ENCODE measurements around the gene LAMC1.
"Not testable (repeated sequence)": the region's sequence is repeated elsewhere in the genome, so short reads cannot be mapped to it uniquely, and the experiment has no call there.

Gene LAMC1

DNA sequence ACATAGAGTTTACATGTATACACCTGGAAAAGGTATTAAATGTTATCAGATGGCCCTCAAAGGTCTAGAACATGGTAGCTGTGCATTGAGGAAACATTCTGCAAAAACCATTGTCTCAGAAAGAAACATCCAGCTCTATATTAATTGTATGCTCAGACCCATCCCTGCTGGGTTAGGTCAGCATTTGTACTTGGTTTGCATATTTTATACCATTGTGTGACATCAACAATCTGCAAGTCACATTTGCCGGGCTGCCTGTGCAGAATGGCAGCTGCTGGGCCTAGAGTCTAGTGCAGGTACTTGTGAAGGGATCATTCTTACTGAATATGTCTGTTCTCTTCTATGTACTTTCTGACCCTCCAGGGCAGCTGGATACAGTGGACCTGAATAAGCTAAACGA is 119.0 kb downstream of the LAMC1 start:
- TF ChIP-seq POLR2AphosphoS5 (IDR thresholded peaks at IDR 0.05; ENCODE audit: low read depth, low read length) = no peak
- TF ChIP-seq POLR2A (IDR thresholded peaks at IDR 0.05; ENCODE audit: low read depth, low read length) = no peak
- TF ChIP-seq TAF1 (IDR thresholded peaks at IDR 0.05; ENCODE audit: borderline replicate concordance, low read depth, low read length) = no peak
- no peak for DNase-seq (ENCODE audit: insufficient read length)
- no peak for FAIRE-seq

DNA sequence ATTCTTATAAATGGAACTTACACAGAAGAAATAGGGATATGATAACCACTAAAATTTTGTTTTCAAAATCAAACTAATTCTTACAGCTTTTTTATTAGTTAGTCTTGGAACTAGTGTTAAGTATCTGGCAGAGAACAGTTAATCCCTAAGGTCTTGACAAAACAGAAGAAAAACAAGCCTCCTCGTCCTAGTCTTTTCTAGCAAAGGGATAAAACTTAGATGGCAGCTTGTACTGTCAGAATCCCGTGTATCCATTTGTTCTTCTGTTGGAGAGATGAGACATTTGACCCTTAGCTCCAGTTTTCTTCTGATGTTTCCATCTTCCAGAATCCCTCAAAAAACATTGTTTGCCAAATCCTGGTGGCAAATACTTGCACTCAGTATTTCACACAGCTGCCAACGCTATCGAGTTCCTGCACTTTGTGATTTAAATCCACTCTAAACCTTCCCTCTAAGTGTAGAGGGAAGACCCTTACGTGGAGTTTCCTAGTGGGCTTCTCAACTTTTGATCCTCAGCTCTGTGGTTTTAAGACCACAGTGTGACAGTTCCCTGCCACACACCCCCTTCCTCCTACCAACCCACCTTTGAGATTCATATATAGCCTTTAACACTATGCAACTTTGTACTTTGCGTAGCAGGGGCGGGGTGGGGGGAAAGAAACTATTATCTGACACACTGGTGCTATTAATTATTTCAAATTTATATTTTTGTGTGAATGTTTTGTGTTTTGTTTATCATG is 120.5 kb downstream of the LAMC1 start:
- no peak for TF ChIP-seq POLR2A (IDR thresholded peaks at IDR 0.05; ENCODE audit: low read depth, low read length)
- TF ChIP-seq POLR2AphosphoS5 (IDR thresholded peaks at IDR 0.05; ENCODE audit: low read depth, low read length) = no peak
- TF ChIP-seq TAF1 (IDR thresholded peaks at IDR 0.05; ENCODE audit: borderline replicate concordance, low read depth, low read length) = no peak
- no peak for FAIRE-seq
- no peak for DNase-seq (ENCODE audit: insufficient read length)

GRCh38 chr1:183144752-183145151 is 121.5 kb downstream of the LAMC1 start:
- TF ChIP-seq POLR2AphosphoS5 (IDR thresholded peaks at IDR 0.05; ENCODE audit: low read depth, low read length) = no peak
- no peak for TF ChIP-seq POLR2A (IDR thresholded peaks at IDR 0.05; ENCODE audit: low read depth, low read length)
- TF ChIP-seq TAF1 (IDR thresholded peaks at IDR 0.05; ENCODE audit: borderline replicate concordance, low read depth, low read length) = no peak
- DNase-seq (ENCODE audit: insufficient read length) (no peak), FAIRE-seq (no peak)

DNA sequence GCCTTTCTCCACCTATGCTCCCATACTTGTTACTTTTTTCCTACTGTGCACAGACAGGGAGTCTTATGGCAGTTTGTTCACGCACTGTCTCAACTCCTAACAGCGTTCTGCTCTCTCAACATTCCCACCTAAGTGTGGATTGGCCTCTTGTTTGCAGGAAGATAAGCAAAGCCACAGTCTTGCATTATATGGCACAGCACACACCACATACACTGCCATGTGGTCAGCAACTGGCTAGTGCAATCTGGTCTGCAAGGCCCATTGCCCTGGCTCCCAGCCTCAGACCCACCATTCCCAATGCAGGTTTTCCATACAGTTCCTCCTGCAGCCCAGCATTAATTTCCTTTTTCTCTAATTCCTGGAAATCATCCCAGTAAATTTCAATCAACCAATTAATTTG is 124.5 kb downstream of the LAMC1 start:
- TF ChIP-seq TAF1 (IDR thresholded peaks at IDR 0.05; ENCODE audit: borderline replicate concordance, low read depth, low read length) = no peak
- no peak for TF ChIP-seq POLR2AphosphoS5 (IDR thresholded peaks at IDR 0.05; ENCODE audit: low read depth, low read length)
- FAIRE-seq = no peak
- no peak for DNase-seq (ENCODE audit: insufficient read length)

GRCh38 chr1:183148599-183148998 is 125.4 kb downstream of the LAMC1 start:
- no peak for FAIRE-seq
- TF ChIP-seq POLR2A (IDR thresholded peaks at IDR 0.05; ENCODE audit: low read depth, low read length) (no peak), TAF1 (IDR thresholded peaks at IDR 0.05; ENCODE audit: borderline replicate concordance, low read depth, low read length) (no peak), POLR2AphosphoS5 (IDR thresholded peaks at IDR 0.05; ENCODE audit: low read depth, low read length) (no peak)
- no peak for DNase-seq (ENCODE audit: insufficient read length)

DNA sequence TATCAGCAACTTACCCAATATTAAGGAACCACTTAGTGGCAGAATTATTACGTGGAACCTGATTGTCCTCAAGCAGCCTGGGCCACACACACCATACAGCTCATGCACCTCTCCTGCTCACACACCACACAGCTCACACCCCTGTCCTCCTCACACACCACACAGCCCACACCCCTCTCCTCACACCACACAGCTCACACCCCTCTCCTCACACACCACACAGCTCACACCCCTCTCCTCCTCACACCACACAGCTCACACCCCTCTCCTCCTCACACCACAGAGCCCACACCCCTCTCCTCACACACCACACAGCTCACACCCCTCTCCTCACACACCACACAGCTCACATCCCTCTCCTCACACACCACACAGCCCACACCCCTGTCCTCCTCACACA is 126.1 kb downstream of the LAMC1 start:
- no peak for DNase-seq (ENCODE audit: insufficient read length)
- FAIRE-seq = no peak
- TF ChIP-seq POLR2AphosphoS5 (IDR thresholded peaks at IDR 0.05; ENCODE audit: low read depth, low read length) (no peak), POLR2A (IDR thresholded peaks at IDR 0.05; ENCODE audit: low read depth, low read length) (no peak), TAF1 (IDR thresholded peaks at IDR 0.05; ENCODE audit: borderline replicate concordance, low read depth, low read length) (no peak)

- not testable (repeated sequence) for FAIRE-seq; DNase-seq (ENCODE audit: insufficient read length)
Observed at GRCh38 chr1:183150032-183150431, 126.8 kb downstream of the LAMC1 start.

GRCh38 chr1:183150445-183150844 is 127.2 kb downstream of the LAMC1 start:
- DNase-seq (ENCODE audit: insufficient read length) (no peak), FAIRE-seq (no peak)
- TF ChIP-seq TAF1 (IDR thresholded peaks at IDR 0.05; ENCODE audit: borderline replicate concordance, low read depth, low read length) = no peak
- TF ChIP-seq POLR2A (IDR thresholded peaks at IDR 0.05; ENCODE audit: low read depth, low read length) = no peak
- TF ChIP-seq POLR2AphosphoS5 (IDR thresholded peaks at IDR 0.05; ENCODE audit: low read depth, low read length) = no peak

GRCh38 chr1:183152180-183152579 is 129.0 kb downstream of the LAMC1 start:
- DNase-seq (ENCODE audit: insufficient read length) = no peak
- FAIRE-seq = no peak
- TF ChIP-seq TAF1 (IDR thresholded peaks at IDR 0.05; ENCODE audit: borderline replicate concordance, low read depth, low read length) = no peak
- no peak for TF ChIP-seq POLR2A (IDR thresholded peaks at IDR 0.05; ENCODE audit: low read depth, low read length)
- TF ChIP-seq POLR2AphosphoS5 (IDR thresholded peaks at IDR 0.05; ENCODE audit: low read depth, low read length) = no peak

DNA sequence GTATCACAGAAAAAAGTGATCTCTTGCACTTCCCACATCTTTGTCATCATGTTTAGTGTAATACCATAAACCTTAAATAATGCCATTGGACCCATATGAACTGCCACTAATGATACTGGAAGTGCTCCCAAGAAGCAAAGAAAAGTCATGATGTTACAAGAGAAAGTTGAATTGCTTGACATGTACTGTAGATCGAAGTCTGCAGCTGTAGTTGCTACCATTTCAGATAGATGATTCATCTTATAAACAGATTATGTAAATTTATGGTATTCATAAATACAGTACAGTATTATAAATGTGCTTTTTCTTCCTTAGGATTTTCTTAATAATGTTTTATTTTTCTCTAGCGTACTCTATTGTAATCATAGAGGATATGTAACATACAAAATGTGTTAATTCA is 132.7 kb downstream of the LAMC1 start:
- no peak for TF ChIP-seq POLR2A (IDR thresholded peaks at IDR 0.05; ENCODE audit: low read depth, low read length)
- TF ChIP-seq POLR2AphosphoS5 (IDR thresholded peaks at IDR 0.05; ENCODE audit: low read depth, low read length) = no peak
- no peak for TF ChIP-seq TAF1 (IDR thresholded peaks at IDR 0.05; ENCODE audit: borderline replicate concordance, low read depth, low read length)
- FAIRE-seq (no peak), DNase-seq (ENCODE audit: insufficient read length) (no peak)

- DNase-seq (ENCODE audit: insufficient read length) = no peak
- no peak for TF ChIP-seq POLR2A (IDR thresholded peaks at IDR 0.05; ENCODE audit: low read depth, low read length)
- no peak for TF ChIP-seq TAF1 (IDR thresholded peaks at IDR 0.05; ENCODE audit: borderline replicate concordance, low read depth, low read length)
- no peak for TF ChIP-seq POLR2AphosphoS5 (IDR thresholded peaks at IDR 0.05; ENCODE audit: low read depth, low read length)
Observed at GRCh38 chr1:183159960-183160359, 136.7 kb downstream of the LAMC1 start.

DNA sequence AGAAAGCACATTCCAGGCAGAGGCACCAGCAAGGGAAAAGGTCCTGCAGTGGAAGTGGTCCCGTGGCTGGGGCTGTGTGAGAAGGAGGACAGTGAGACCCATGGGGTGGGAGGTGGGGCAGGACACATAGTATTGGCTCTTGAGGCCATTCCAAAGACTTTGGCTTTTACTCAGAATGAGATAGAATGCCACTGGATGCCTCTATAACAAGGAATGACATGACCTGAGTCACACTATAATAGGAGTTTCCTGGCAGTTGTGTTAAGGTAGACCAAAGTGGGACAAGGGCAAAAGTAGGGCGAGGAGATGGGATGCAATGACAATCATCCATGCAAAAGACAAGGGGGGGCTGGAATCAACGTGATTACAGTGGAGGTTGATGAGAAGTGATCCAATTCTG is 138.2 kb downstream of the LAMC1 start:
- DNase-seq (ENCODE audit: insufficient read length) (no peak), FAIRE-seq (no peak)
- TF ChIP-seq POLR2AphosphoS5 (IDR thresholded peaks at IDR 0.05; ENCODE audit: low read depth, low read length) (no peak), POLR2A (IDR thresholded peaks at IDR 0.05; ENCODE audit: low read depth, low read length) (no peak)

More at GRCh38 chr1:183159960-183160359, 136.7 kb downstream of the LAMC1 start:
- FAIRE-seq = no peak

DNA sequence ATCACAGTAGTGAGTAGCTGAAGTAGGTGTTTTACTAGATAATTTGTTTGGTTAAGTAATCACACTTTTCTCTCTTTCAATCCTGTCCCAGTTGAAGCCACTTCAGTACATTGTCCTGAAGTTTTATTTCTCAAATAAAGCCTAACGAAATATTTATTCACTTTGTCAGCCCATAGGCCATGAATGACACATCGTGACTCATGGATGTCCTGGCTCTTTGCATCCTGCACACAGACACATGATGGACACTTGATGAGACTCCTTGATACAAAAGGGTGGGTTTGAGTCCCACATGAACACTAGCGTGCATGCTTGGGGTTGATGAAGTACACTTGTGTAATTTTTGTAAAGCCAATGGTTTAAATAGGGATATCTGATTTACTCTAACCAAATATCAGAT is 140.1 kb downstream of the LAMC1 start:
- DNase-seq (ENCODE audit: insufficient read length) (no peak), FAIRE-seq (no peak)
- no peak for TF ChIP-seq POLR2AphosphoS5 (IDR thresholded peaks at IDR 0.05; ENCODE audit: low read depth, low read length)
- TF ChIP-seq TAF1 (IDR thresholded peaks at IDR 0.05; ENCODE audit: borderline replicate concordance, low read depth, low read length) = no peak
- no peak for TF ChIP-seq POLR2A (IDR thresholded peaks at IDR 0.05; ENCODE audit: low read depth, low read length)

Data from GM12892 (cell line).